Measurements from ENCODE around the gene RNF222. TPM values are rescaled to one million over a fixed set of nuclear protein-coding genes. Genes with fewer than 3 reads are reported as not detected.

The RNF222 gene, protein sequence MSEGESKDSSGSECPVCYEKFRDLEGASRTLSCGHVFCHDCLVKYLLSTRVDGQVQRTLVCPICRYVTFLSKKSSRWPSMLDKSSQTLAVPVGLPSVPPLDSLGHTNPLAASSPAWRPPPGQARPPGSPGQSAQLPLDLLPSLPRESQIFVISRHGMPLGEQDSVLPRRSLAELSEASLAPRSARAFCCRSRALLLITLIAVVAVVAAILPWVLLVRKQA
- total RNA-seq, result not detected
- long read RNA-seq, result 0 reads

DNA sequence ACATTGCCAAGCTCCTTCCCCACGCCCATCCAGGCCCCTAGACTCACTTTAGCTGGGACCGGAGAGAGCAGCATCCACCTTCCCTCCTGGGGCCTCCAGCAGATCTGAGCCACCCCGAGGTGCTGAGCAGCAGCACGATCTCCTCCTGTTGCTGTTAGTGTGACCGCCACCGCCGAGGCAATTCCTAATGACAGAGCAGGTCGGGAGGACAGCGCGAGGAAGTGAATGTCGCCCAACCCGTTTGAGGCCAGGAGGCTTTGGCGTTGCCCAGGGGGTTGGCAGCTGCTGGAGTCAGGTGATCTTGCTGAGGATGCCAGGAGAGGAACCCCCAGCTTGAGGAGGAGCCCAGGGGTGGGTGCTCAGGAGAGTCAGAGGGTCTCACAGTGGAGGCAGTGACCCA is at the start of gene RNF222:
TSS of gene RNF222 (minus strand) at position 192 of the 400 bp plus-strand sequence. CDS start 4,366 bp downstream, outside the sequence.
- H3K27me3 ChIP-seq, result no peaks in the 10 kb centered on the region
- H3K36me3 ChIP-seq, result no peaks in the 10 kb centered on the region
- WGBS (ENCODE audit: insufficient coverage, low coverage, low lambda C conversion rate, missing lambda C conversion rate), result 65% methylated on average over 7 of the region's 13 CpGs
- H3K9me3 ChIP-seq, result no peaks in the 10 kb centered on the region
- intact Hi-C loops (cut with DNase I), result loop anchor here in 1 of 2 donors (10.0 kb wide), 1 partner anchor 357 kb away; the partner anchor contains the start of gene SPDYE4
- H3K27ac ChIP-seq, result no peak within 1 kb of the TSS
- no peak for TF ChIP-seq POLR2A (IDR thresholded peaks at IDR 0.05)
- TF ChIP-seq, protein P1, sequence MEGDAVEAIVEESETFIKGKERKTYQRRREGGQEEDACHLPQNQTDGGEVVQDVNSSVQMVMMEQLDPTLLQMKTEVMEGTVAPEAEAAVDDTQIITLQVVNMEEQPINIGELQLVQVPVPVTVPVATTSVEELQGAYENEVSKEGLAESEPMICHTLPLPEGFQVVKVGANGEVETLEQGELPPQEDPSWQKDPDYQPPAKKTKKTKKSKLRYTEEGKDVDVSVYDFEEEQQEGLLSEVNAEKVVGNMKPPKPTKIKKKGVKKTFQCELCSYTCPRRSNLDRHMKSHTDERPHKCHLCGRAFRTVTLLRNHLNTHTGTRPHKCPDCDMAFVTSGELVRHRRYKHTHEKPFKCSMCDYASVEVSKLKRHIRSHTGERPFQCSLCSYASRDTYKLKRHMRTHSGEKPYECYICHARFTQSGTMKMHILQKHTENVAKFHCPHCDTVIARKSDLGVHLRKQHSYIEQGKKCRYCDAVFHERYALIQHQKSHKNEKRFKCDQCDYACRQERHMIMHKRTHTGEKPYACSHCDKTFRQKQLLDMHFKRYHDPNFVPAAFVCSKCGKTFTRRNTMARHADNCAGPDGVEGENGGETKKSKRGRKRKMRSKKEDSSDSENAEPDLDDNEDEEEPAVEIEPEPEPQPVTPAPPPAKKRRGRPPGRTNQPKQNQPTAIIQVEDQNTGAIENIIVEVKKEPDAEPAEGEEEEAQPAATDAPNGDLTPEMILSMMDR (IDR thresholded peaks at IDR 0.05), result no peak
- H3K4me1 ChIP-seq, result no peaks in the 10 kb centered on the region
- no peak for DNase-seq
- H3K4me3 ChIP-seq, result no peak within 1 kb of the TSS
- ATAC-seq, result no peak

DNA sequence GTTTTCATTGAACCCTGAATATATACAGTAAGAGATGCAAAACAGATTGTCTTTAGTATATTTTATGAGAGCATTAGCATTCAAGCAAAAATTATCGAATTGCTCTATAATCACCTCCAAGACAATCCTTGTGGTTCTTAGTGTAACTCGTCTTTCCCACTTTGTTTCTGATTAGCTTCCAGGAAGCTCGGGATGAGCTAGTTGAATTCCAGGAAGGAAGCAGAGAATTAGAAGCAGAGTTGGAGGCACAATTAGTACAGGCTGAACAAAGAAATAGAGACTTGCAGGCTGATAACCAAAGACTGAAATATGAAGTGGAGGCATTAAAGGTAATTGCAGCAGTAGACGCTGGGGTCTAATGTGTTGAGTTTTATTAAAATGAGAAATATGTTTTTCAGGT is 47.9 kb upstream of the RNF222 start:
- intact Hi-C loops (cut with DNase I), result no loop called here
- Histone ChIP-seq H3K4me3 (no peak overlapping the region), H3K27ac (no peak overlapping the region), H3K27me3 (no peaks in the 10 kb centered on the region), H3K4me1 (peaks cover 0 to 42% (median 7%) of the 10 kb centered on the region in 4 donors), H3K36me3 (peaks cover 0 to 46% (median 16%) of the 10 kb centered on the region in 4 donors), H3K9me3 (no peaks in the 10 kb centered on the region)
- no peak for TF ChIP-seq POLR2A (IDR thresholded peaks at IDR 0.05)
- TF ChIP-seq, protein P1 (IDR thresholded peaks at IDR 0.05), result no peak
- DNase-seq, result no peak
- 67% methylated on average over 4 of the region's 4 CpGs for WGBS (ENCODE audit: insufficient coverage, low coverage, low lambda C conversion rate, missing lambda C conversion rate)
- ATAC-seq, result peak in 2 of 4 donors; percentile 28 to 41

DNA sequence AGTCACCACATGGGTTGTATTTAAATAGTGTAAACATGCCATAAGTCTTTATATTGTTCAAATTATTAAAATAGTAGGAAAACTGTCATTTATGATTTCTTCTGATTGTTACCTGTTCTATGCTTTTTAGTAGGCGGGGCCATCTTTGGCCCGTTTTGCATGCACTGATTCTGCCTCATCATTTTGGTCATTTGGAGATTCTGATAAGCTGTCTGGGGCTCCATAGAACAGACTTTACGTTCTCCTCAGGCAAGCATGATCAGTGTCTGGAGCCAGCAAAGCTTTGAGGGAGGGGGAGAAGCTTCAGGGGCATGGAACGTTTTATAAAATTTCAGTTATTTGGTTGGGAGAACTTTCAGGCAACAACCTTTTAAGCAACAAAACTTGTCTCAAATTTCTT is 46.9 kb upstream of the RNF222 start:
- no peak for DNase-seq
- TF ChIP-seq, protein P1 (IDR thresholded peaks at IDR 0.05), result no peak
- TF ChIP-seq POLR2A (IDR thresholded peaks at IDR 0.05), result no peak
- no peaks in the 10 kb centered on the region for H3K27me3 ChIP-seq
- no peak for ATAC-seq
- no peak overlapping the region for H3K4me3 ChIP-seq
- 71% methylated on average over 4 of the region's 4 CpGs for WGBS (ENCODE audit: insufficient coverage, low coverage, low lambda C conversion rate, missing lambda C conversion rate)
- H3K36me3 ChIP-seq, result peaks cover 0 to 42% (median 14%) of the 10 kb centered on the region in 4 donors
- peaks cover 0 to 37% (median 5%) of the 10 kb centered on the region in 4 donors for H3K4me1 ChIP-seq
- intact Hi-C loops (cut with DNase I), result no loop called here
- H3K9me3 ChIP-seq, result no peaks in the 10 kb centered on the region
- no peak overlapping the region for H3K27ac ChIP-seq

DNA sequence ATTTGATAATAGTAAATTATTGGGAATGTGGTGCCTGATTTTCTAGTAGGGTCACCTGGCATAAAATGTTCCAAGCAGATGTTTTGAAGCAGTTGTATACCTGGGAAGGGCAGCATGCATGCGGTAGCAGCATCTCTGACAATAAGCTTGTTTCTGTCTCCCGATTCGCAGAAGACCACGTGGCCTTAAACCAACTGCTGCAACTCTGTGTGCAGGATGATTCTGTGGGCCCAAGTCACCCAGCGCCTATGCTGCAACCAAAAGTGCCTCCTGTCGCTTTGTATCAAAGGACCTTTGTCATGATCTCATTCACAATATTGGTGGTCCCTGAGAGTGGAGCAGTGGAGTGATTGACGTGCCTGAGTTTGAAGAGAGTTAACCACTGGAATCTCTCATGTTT is 46.1 kb upstream of the RNF222 start:
- DNase-seq, result no peak
- no peak for TF ChIP-seq POLR2A (IDR thresholded peaks at IDR 0.05)
- TF ChIP-seq, protein P1 (IDR thresholded peaks at IDR 0.05), result no peak
- H3K9me3 ChIP-seq, result no peaks in the 10 kb centered on the region
- no peaks in the 10 kb centered on the region for H3K27me3 ChIP-seq
- intact Hi-C loops (cut with DNase I), result no loop called here
- no peak overlapping the region for H3K4me3 ChIP-seq
- ATAC-seq, result no peak
- peaks cover 0 to 33% (median 5%) of the 10 kb centered on the region in 4 donors for H3K4me1 ChIP-seq
- H3K36me3 ChIP-seq, result peaks cover 0 to 35% (median 9%) of the 10 kb centered on the region in 4 donors
- no peak overlapping the region for H3K27ac ChIP-seq
- 74% methylated on average over 4 of the region's 7 CpGs for WGBS (ENCODE audit: insufficient coverage, low coverage, low lambda C conversion rate, missing lambda C conversion rate)
